Immature natural killer cell (primary cell): ENCODE data around the gene CRY2. TPM values are rescaled to one million over a fixed set of nuclear protein-coding genes. Genes with fewer than 3 reads are reported as not detected.

Source experiments
- DNase-seq, 3 donors: peaks; one replicate each; pipeline ENCODE4 v3.0.0; 2022; ENCODE audit warnings: mixed read lengths in 1 of 3
- H3K27ac Mint-ChIP-seq, 6 donors: one replicate each; pipeline ENCODE4 v1.8.0; 2020; ENCODE audit warnings: mixed read lengths in 6 of 6, mild to moderate bottlenecking in 5 of 6, inconsistent platforms in 4 of 6, moderate library complexity in 3 of 6
- H3K27me3 Mint-ChIP-seq, 3 donors: one replicate each; pipeline ENCODE4 v1.8.0; 2020 to 2021; ENCODE audit warnings: low read depth in 3 of 3, mild to moderate bottlenecking in 3 of 3, mixed read lengths in 3 of 3, moderate library complexity in 3 of 3, inconsistent platforms in 1 of 3
- H3K36me3 Mint-ChIP-seq, 3 donors: one replicate each; pipeline ENCODE4 v1.8.0; 2020; ENCODE audit warnings: mixed read lengths in 3 of 3, inconsistent platforms in 2 of 3, mild to moderate bottlenecking in 2 of 3
- H3K4me1 Mint-ChIP-seq, 2 donors: one replicate each; pipeline ENCODE4 v1.8.0; 2020; ENCODE audit warnings: inconsistent platforms in 2 of 2, mild to moderate bottlenecking in 2 of 2, mixed read lengths in 2 of 2, moderate library complexity in 1 of 2
- H3K4me3 Mint-ChIP-seq, 5 donors: one replicate each; pipeline ENCODE4 v1.8.0; 2020; ENCODE audit warnings: mild to moderate bottlenecking in 5 of 5, mixed read lengths in 5 of 5, inconsistent platforms in 3 of 5, moderate library complexity in 3 of 5
- H3K9me3 Mint-ChIP-seq, 6 donors: one replicate each; pipeline ENCODE4 v1.8.0; 2020; ENCODE audit warnings: mild to moderate bottlenecking in 6 of 6, mixed read lengths in 6 of 6, inconsistent platforms in 4 of 6, moderate library complexity in 3 of 6
- polyA plus RNA-seq, 3 donors: library from polyadenylated mRNA; unstranded; fragments of 300-500 nt; fragmentation: Illumina TruSeq; gene quantifications; one replicate each; pipeline ENCODE4 v1.2.3, GENCODE V29; 2021

The CRY2 gene
- 10 to 100 TPM; 16.5 to 32.7 (median 20.8) TPM for polyA plus RNA-seq

GRCh38 chr11:45846974-45847910, at the start of gene CRY2:
Gene CRY2, plus strand, starts transcription at chr11:45847475. Its CDS starts 16 bp downstream, at chr11:45847491.
- Mint-ChIP-seq H3K4me1 (peaks cover 39 to 62% of the 10 kb centered on the region in 2 donors), H3K4me3 (peak within 1 kb of the TSS; percentile 73 to 90 (median 88)), H3K27me3 (peaks cover 11 to 19% (median 11%) of the 10 kb centered on the region in 3 donors)

GRCh38 chr11:45798793-45799441, 48.4 kb upstream of the CRY2 start:
- Mint-ChIP-seq H3K36me3 (no peaks in the 10 kb centered on the region), H3K27me3 (peaks cover 0 to 6% (median 5%) of the 10 kb centered on the region in 3 donors), H3K4me3 (no peak overlapping the region), H3K4me1 (peaks cover 0 to 2% of the 10 kb centered on the region in 2 donors), H3K9me3 (no peaks in the 10 kb centered on the region), H3K27ac (peak overlapping the region in 1 of 6 donors; percentile 26)
- no peak for DNase-seq

More at GRCh38 chr11:45846974-45847910, at the start of gene CRY2:
- peak within 1 kb of the TSS; percentile 92 to 99 (median 98) for H3K27ac Mint-ChIP-seq
- no peaks in the 10 kb centered on the region for H3K9me3 Mint-ChIP-seq
- peak; percentile 100 for DNase-seq
- H3K36me3 Mint-ChIP-seq: no peaks in the 10 kb centered on the region

GRCh38 chr11:45799562-45799961, 47.7 kb upstream of the CRY2 start:
- H3K9me3 Mint-ChIP-seq: no peaks in the 10 kb centered on the region
- peaks cover under 1 to 7% (median 6%) of the 10 kb centered on the region in 3 donors for H3K27me3 Mint-ChIP-seq
- H3K4me1 Mint-ChIP-seq: peaks cover 0 to 3% of the 10 kb centered on the region in 2 donors
- no peak overlapping the region for H3K4me3 Mint-ChIP-seq
- no peaks in the 10 kb centered on the region for H3K36me3 Mint-ChIP-seq
- H3K27ac Mint-ChIP-seq: no peak overlapping the region
- no peak for DNase-seq

GRCh38 chr11:45800261-45800660, 47.0 kb upstream of the CRY2 start:
- Mint-ChIP-seq H3K4me1 (peaks cover 0 to 4% of the 10 kb centered on the region in 2 donors), H3K27ac (no peak overlapping the region), H3K27me3 (peaks cover 5 to 7% (median 6%) of the 10 kb centered on the region in 3 donors), H3K36me3 (no peaks in the 10 kb centered on the region), H3K4me3 (no peak overlapping the region), H3K9me3 (no peaks in the 10 kb centered on the region)
- DNase-seq: no peak

GRCh38 chr11:45801723-45802315, 45.5 kb upstream of the CRY2 start:
- no peak for DNase-seq
- H3K4me3 Mint-ChIP-seq: peak overlapping the region in 1 of 5 donors; percentile 70
- peaks cover 5 to 6% (median 5%) of the 10 kb centered on the region in 3 donors for H3K27me3 Mint-ChIP-seq
- no peaks in the 10 kb centered on the region for H3K9me3 Mint-ChIP-seq
- H3K36me3 Mint-ChIP-seq: no peaks in the 10 kb centered on the region
- peaks cover 12 to 18% of the 10 kb centered on the region in 2 donors for H3K4me1 Mint-ChIP-seq
- H3K27ac Mint-ChIP-seq: peak overlapping the region in 1 of 6 donors; percentile 13

GRCh38 chr11:45802531-45803317, 44.6 kb upstream of the CRY2 start:
- no peaks in the 10 kb centered on the region for H3K36me3 Mint-ChIP-seq
- H3K4me3 Mint-ChIP-seq: peak overlapping the region; percentile 51 to 70 (median 59)
- H3K27ac Mint-ChIP-seq: peak overlapping the region in 3 of 6 donors; percentile 13 to 75 (median 40)

GRCh38 chr11:45803971-45804760, 43.1 kb upstream of the CRY2 start:
- Mint-ChIP-seq H3K9me3 (no peaks in the 10 kb centered on the region), H3K36me3 (no peaks in the 10 kb centered on the region), H3K4me1 (peaks cover 28 to 38% of the 10 kb centered on the region in 2 donors), H3K4me3 (peak overlapping the region; percentile 82 to 95 (median 92)), H3K27me3 (peaks cover 2 to 5% (median 5%) of the 10 kb centered on the region in 3 donors), H3K27ac (peak overlapping the region; percentile 71 to 92 (median 87))
- DNase-seq: peak; percentile 54 to 60 (median 54)

More at GRCh38 chr11:45802531-45803317, 44.6 kb upstream of the CRY2 start:
- H3K4me1 Mint-ChIP-seq: peaks cover 21 to 27% of the 10 kb centered on the region in 2 donors
- DNase-seq: no peak
- H3K27me3 Mint-ChIP-seq: peaks cover 5 to 6% (median 5%) of the 10 kb centered on the region in 3 donors
- no peaks in the 10 kb centered on the region for H3K9me3 Mint-ChIP-seq

- peaks cover 0 to 5% (median 0%) of the 10 kb centered on the region in 3 donors for H3K36me3 Mint-ChIP-seq
- H3K27me3 Mint-ChIP-seq: peaks cover 2 to 5% (median 5%) of the 10 kb centered on the region in 3 donors
- peaks cover 35 to 43% of the 10 kb centered on the region in 2 donors for H3K4me1 Mint-ChIP-seq
- H3K9me3 Mint-ChIP-seq: no peaks in the 10 kb centered on the region
- peak; percentile 92 to 94 (median 93) for DNase-seq
- H3K4me3 Mint-ChIP-seq: peak within 1 kb of the TSS; percentile 82 to 95 (median 92)
- peak within 1 kb of the TSS; percentile 74 to 92 (median 87) for H3K27ac Mint-ChIP-seq
Observed at GRCh38 chr11:45804761-45805304, 42.4 kb upstream of the CRY2 start, which contains the start of gene SLC35C1. Gene SLC35C1, plus strand, starts transcription at chr11:45805149. Its CDS starts 653 bp downstream, at chr11:45805802.

- DNase-seq: peak in 1 of 3 donors; percentile 7
- Mint-ChIP-seq H3K4me1 (peaks cover 40 to 48% of the 10 kb centered on the region in 2 donors), H3K9me3 (no peaks in the 10 kb centered on the region), H3K27me3 (peaks cover 2 to 5% (median 5%) of the 10 kb centered on the region in 3 donors), H3K36me3 (peaks cover 0 to 10% (median 0%) of the 10 kb centered on the region in 3 donors), H3K4me3 (peak overlapping the region; percentile 82 to 95 (median 92)), H3K27ac (peak overlapping the region; percentile 74 to 92 (median 84))
Observed at GRCh38 chr11:45805305-45806071, 41.8 kb upstream of the CRY2 start.

GRCh38 chr11:45806072-45806933, 41.0 kb upstream of the CRY2 start:
- Mint-ChIP-seq H3K27me3 (peaks cover 0 to 5% (median 5%) of the 10 kb centered on the region in 3 donors), H3K27ac (peak overlapping the region; percentile 52 to 89 (median 84)), H3K9me3 (no peaks in the 10 kb centered on the region), H3K4me1 (peaks cover 40 to 48% of the 10 kb centered on the region in 2 donors), H3K4me3 (peak overlapping the region; percentile 82 to 95 (median 92)), H3K36me3 (peaks cover 0 to 10% (median 0%) of the 10 kb centered on the region in 3 donors)
- DNase-seq: no peak
